Gastroesophageal sphincter (tissue), 4 donors: ENCODE results near the gene STK35. TPM values are rescaled to one million over a fixed set of nuclear protein-coding genes. Genes with fewer than 3 reads are reported as not detected.
A peak's percentile ranks its signal among the peaks of the same experiment; 100 is the strongest.

Experiments
- ATAC-seq: fragments of 150-250 bp; one replicate; pipeline ENCODE4 v1.9.1; 2016; ENCODE audit warnings: mild to moderate bottlenecking, moderate library complexity
- H3K27ac ChIP-seq, 4 donors: fragments of 200-600 bp; sonication (generic) in 3 of 4; 1 replicate in 3 of 4; 2 replicates in 1 of 4; pipeline ENCODE4 v1.5.1; 2016 to 2019
- H3K27me3 ChIP-seq: fragments of 200-600 bp; sonication (generic); one replicate; pipeline ENCODE4 v1.5.1; 2019
- H3K36me3 ChIP-seq, 2 donors: fragments of 200-600 bp; sonication (generic); one replicate each; pipeline ENCODE4 v1.5.1; 2019; ENCODE audit warnings: control low read depth in 1 of 2
- H3K4me1 ChIP-seq, 3 donors: fragments of 200-600 bp; sonication (generic); 1 replicate in 2 of 3; 2 replicates in 1 of 3; pipeline ENCODE4 v1.5.1; 2016 to 2019; ENCODE audit warnings: control low read depth in 2 of 3
- H3K4me3 ChIP-seq, 2 donors: fragments of 200-600 bp; sonication (generic); one replicate each; pipeline ENCODE4 v1.5.1; 2019; ENCODE audit warnings: mild to moderate bottlenecking in 1 of 2, moderate library complexity in 1 of 2
- H3K9me3 ChIP-seq, 3 donors: fragments of 200-600 bp; sonication (generic); one replicate each; pipeline ENCODE4 v1.5.1; 2017 to 2019; ENCODE audit warnings: control low read depth in 2 of 3
- CTCF ChIP-seq, 4 experiments: fragments of 200-600 bp in 2 of 4; fragments of 450-650 bp in 2 of 4; sonication (generic) in 1 of 4; IDR thresholded peaks; one replicate each; pipeline ENCODE4 v1.5.1; 2017 to 2019; ENCODE audit warnings: antibody characterized with exemption in 4 of 4, mild to moderate bottlenecking in 2 of 4, moderate library complexity in 2 of 4
- EP300 ChIP-seq: sonication (generic); formaldehyde crosslinking; IDR thresholded peaks from one replicate; pipeline ENCODE4 v1.6.1; 2017; ENCODE audit warnings: antibody characterized with exemption, mild to moderate bottlenecking
- POLR2A ChIP-seq, 2 donors: fragments of 450-650 bp; IDR thresholded peaks; one replicate each; pipeline ENCODE4 v1.6.1; 2017; ENCODE audit warnings: antibody characterized with exemption in 2 of 2, mild to moderate bottlenecking in 2 of 2, moderate library complexity in 1 of 2
- POLR2AphosphoS5 ChIP-seq: sonication (generic); formaldehyde crosslinking; IDR thresholded peaks from one replicate; pipeline ENCODE4 v1.6.1; 2017; ENCODE audit warnings: antibody characterized with exemption
- WGBS, 2 donors: methylation state at CpG; one replicate each; pipeline ENCODE4 v1.1.5; 2018; ENCODE audit warnings: low coverage in 1 of 2; 5-methylcytosine and 5-hydroxymethylcytosine counted together
- total RNA-seq, 4 donors: library from RNA; depleted of rRNA; stranded (reverse); fragments of >200 nt; gene quantifications; one replicate each; pipeline ENCODE4 v1.1.0, GENCODE V29; 2016

STK35 gene
- total RNA-seq, 4 donors from 2014 or later: 18.3 to 24.6 (median 20.4) TPM

DNA sequence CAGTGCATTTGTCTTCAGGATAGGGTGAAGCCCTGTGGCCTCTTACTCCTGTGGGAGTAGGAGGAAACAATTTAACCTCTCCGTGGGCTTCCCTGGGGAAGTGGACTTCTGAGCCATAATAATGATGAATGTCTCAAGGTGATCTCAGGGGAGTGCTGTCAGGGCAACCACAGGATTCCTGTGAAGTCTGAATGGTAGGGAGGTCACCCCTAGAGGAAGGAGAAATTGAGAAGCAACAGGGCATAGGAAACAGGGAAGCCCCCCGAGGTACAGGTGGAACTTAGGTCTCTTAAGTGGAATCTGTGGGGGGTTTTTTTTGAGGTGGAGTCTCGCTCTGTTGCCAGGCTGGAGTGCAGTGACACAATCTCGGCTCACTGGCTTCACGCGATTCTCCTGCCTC lies 26.9 kb downstream of the STK35 start:
- TF ChIP-seq POLR2AphosphoS5 (no peak), CTCF (IDR thresholded peaks at IDR 0.05) (no peak), POLR2A (IDR thresholded peaks at IDR 0.05) (no peak), EP300 (no peak)
- Histone ChIP-seq H3K4me1 (peaks cover 3 to 99% (median 25%) of the 10 kb centered on the region in 3 donors), H3K27ac (no peak overlapping the region), H3K4me3 (no peak overlapping the region), H3K36me3 (peaks cover 0 to 11% of the 10 kb centered on the region in 2 donors), H3K27me3 (no peaks in the 10 kb centered on the region), H3K9me3 (no peaks in the 10 kb centered on the region)
- no peak for ATAC-seq
- 90 to 92% methylated on average over 2 to 5 of the region's 6 CpGs for WGBS, 2 donors

GRCh38 chr20:2130062-2130591 lies 28.5 kb downstream of the STK35 start:
- Histone ChIP-seq H3K4me1 (peaks cover 8 to 99% (median 35%) of the 10 kb centered on the region in 3 donors), H3K36me3 (peaks cover 0 to 11% of the 10 kb centered on the region in 2 donors), H3K9me3 (no peaks in the 10 kb centered on the region), H3K27me3 (no peaks in the 10 kb centered on the region), H3K4me3 (no peak overlapping the region), H3K27ac (peak overlapping the region in 2 of 4 donors; percentile 5 to 40)
- TF ChIP-seq POLR2AphosphoS5 (no peak), POLR2A (IDR thresholded peaks at IDR 0.05) (no peak), EP300 (no peak), CTCF (IDR thresholded peaks at IDR 0.05) (no peak)
- ATAC-seq: no peak
- 82 to 87% methylated on average over 14 to 15 of the region's 15 CpGs for WGBS, 2 donors

- Histone ChIP-seq H3K36me3 (peaks cover 0 to 11% of the 10 kb centered on the region in 2 donors), H3K4me1 (peaks cover 8 to 99% (median 32%) of the 10 kb centered on the region in 3 donors)
- WGBS, 2 donors: 90 to 92% methylated on average over 5 to 9 of the region's 9 CpGs
Observed at GRCh38 chr20:2130683-2131082, 29.1 kb downstream of the STK35 start.

DNA sequence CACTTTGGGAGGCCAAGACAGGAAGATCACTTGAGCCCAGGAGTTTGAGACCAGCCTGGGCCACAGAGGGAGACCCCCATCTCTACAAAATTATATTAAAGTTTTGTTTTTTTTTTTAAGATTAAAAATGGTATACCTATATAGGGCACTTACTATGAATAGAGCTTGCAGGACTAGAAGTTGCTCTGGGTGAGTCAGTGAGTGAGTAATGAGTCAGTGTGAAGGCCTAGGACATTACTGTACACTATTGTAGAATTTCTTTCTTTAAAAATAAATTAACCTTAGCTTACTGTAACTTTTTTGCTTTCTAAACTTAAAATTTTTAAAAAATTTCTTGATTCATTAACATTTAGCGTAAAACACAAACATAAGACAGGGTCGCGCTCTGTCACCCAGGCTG lies 29.7 kb downstream of the STK35 start:
- 96% methylated on average over 3 of the region's 3 CpGs for WGBS, 2 donors
- TF ChIP-seq POLR2AphosphoS5 (no peak), POLR2A (IDR thresholded peaks at IDR 0.05) (no peak), CTCF (IDR thresholded peaks at IDR 0.05) (no peak)
- peaks cover 8 to 99% (median 29%) of the 10 kb centered on the region in 3 donors for H3K4me1 ChIP-seq
- H3K36me3 ChIP-seq: peaks cover 0 to 11% of the 10 kb centered on the region in 2 donors
- H3K4me3 ChIP-seq: no peak overlapping the region
- H3K27me3 ChIP-seq: no peaks in the 10 kb centered on the region
- peak overlapping the region in 2 of 4 donors; percentile 76 to 78 for H3K27ac ChIP-seq
- no peaks in the 10 kb centered on the region for H3K9me3 ChIP-seq
- no peak for ATAC-seq

More at GRCh38 chr20:2130683-2131082, 29.1 kb downstream of the STK35 start:
- no peak for ATAC-seq
- Histone ChIP-seq H3K27ac (peak overlapping the region in 1 of 4 donors; percentile 40), H3K4me3 (no peak overlapping the region), H3K27me3 (no peaks in the 10 kb centered on the region), H3K9me3 (no peaks in the 10 kb centered on the region)
- TF ChIP-seq POLR2A (IDR thresholded peaks at IDR 0.05) (no peak), EP300 (no peak), CTCF (IDR thresholded peaks at IDR 0.05) (no peak), POLR2AphosphoS5 (no peak)

DNA sequence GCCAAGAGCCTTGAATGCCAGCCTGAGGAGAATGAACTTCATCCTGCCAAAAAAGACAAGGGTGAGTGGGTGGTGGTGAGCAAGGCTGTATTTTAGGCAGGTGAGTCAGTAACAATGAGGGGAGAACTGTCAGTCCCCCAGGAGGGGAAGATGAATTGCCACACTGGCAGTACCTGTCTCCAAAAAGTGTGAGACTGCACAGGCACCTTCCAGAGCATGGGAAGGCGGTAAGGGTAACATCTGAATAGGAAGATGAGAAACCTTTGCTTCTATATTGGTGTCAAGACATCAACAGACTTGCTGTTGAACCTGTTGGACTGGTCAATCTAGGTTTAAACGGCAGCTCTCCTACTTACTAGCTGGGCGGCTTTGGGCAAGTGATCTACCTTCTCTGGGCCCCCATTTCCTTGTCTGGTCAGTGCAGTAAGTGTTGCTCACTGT lies 30.9 kb downstream of the STK35 start:
- no peak for TF ChIP-seq CTCF (IDR thresholded peaks at IDR 0.05)
- TF ChIP-seq EP300: no peak
- peak; percentile 34 for TF ChIP-seq POLR2AphosphoS5
- TF ChIP-seq POLR2A (IDR thresholded peaks at IDR 0.05): no peak
- Histone ChIP-seq H3K4me1 (peaks cover 8 to 99% (median 29%) of the 10 kb centered on the region in 3 donors), H3K9me3 (no peaks in the 10 kb centered on the region), H3K27ac (peak overlapping the region in 3 of 4 donors; percentile 76 to 78 (median 78)), H3K36me3 (peaks cover 0 to 11% of the 10 kb centered on the region in 2 donors), H3K4me3 (no peak overlapping the region), H3K27me3 (no peaks in the 10 kb centered on the region)
- 69 to 76% methylated on average over 3 of the region's 3 CpGs for WGBS, 2 donors
- ATAC-seq: no peak
